ENCODE results near the gene ACE.
A peak's percentile ranks its signal among the peaks of the same experiment; 100 is the strongest.

Gene ACE

GRCh38 chr17:63476854-63477479 is at the start of gene ACE:
Gene ACE (plus strand): TSS chr17:63477061. CDS start chr17:63477095, 34 bp downstream.
- DNase-seq = no peak

GRCh38 chr17:63429766-63430165 is 47.1 kb upstream of the ACE start:
- no peak for DNase-seq

GRCh38 chr17:63430223-63430622 is 46.6 kb upstream of the ACE start:
- DNase-seq = no peak

- DNase-seq = no peak
Measured at GRCh38 chr17:63431618-63431938, 45.3 kb upstream of the ACE start.

- DNase-seq = peak; percentile 85
Measured at GRCh38 chr17:63431939-63432804, 44.7 kb upstream of the ACE start.

GRCh38 chr17:63433746-63434591 is 42.9 kb upstream of the ACE start:
- peak; percentile 96 for DNase-seq

GRCh38 chr17:63434951-63435571 is 41.8 kb upstream of the ACE start:
- DNase-seq = peak; percentile 39

GRCh38 chr17:63435681-63436522 is 41.0 kb upstream of the ACE start:
- no peak for DNase-seq

- DNase-seq = no peak
Measured at GRCh38 chr17:63436523-63437110, 40.2 kb upstream of the ACE start.

- DNase-seq = no peak
Measured at GRCh38 chr17:63437287-63438091, 39.4 kb upstream of the ACE start.

- DNase-seq = no peak
Measured at GRCh38 chr17:63438092-63439051, 38.5 kb upstream of the ACE start.

- peak; percentile 45 for DNase-seq
Measured at GRCh38 chr17:63439687-63440086, 37.2 kb upstream of the ACE start.

- no peak for DNase-seq
Measured at GRCh38 chr17:63440127-63440769, 36.6 kb upstream of the ACE start.

GRCh38 chr17:63440770-63441335 is 36.0 kb upstream of the ACE start:
- no peak for DNase-seq

GRCh38 chr17:63441654-63442053 is 35.2 kb upstream of the ACE start:
- DNase-seq = no peak

- DNase-seq = no peak
Measured at GRCh38 chr17:63442074-63442473, 34.8 kb upstream of the ACE start.

GRCh38 chr17:63442549-63443035 is 34.3 kb upstream of the ACE start:
- no peak for DNase-seq

GRCh38 chr17:63443053-63443452 is 33.8 kb upstream of the ACE start:
- DNase-seq = no peak

- no peak for DNase-seq
Measured at GRCh38 chr17:63444457-63444856, 32.4 kb upstream of the ACE start.

All from fibroblast of skin of right quadriceps (primary cell).